GM12873 (cell line): ENCODE measurements around the gene SLC22A23.
A peak's percentile ranks its signal among the peaks of the same experiment; 100 is the strongest.

ENCODE experiments used
- CTCF ChIP-seq: IDR thresholded peaks from 2 replicates; pipeline ENCODE4 v1.5.1; 2012; ENCODE audit warnings: low read depth, mild to moderate bottlenecking, moderate library complexity, low read length, control low read depth; ENCODE audit not compliant: insufficient read depth; ENCODE audit errors: missing control alignments

The SLC22A23 gene

GRCh38 chr6:3252369-3252768 lies 204.5 kb downstream of the SLC22A23 start:
- no peak for TF ChIP-seq CTCF

- TF ChIP-seq CTCF: peak; percentile 98
These were observed 205.2 kb downstream of the SLC22A23 start for GRCh38 chr6:3251462-3252314.

GRCh38 chr6:3250231-3250675 lies 206.6 kb downstream of the SLC22A23 start:
- TF ChIP-seq CTCF: no peak

- no peak for TF ChIP-seq CTCF
These were observed 207.0 kb downstream of the SLC22A23 start for GRCh38 chr6:3249821-3250220.

- no peak for TF ChIP-seq CTCF
These were observed 209.3 kb downstream of the SLC22A23 start for GRCh38 chr6:3247255-3248146.

- no peak for TF ChIP-seq CTCF
These were observed 211.6 kb downstream of the SLC22A23 start for GRCh38 chr6:3245216-3245615.
